Kidney (tissue), 14 donors: ENCODE data around the gene HOXD3. TPM values are rescaled to one million over a fixed set of nuclear protein-coding genes. Genes with fewer than 3 reads are reported as not detected.

Experiments
- DNase-seq, 5 donors: peaks; one replicate each; pipeline ENCODE4 v3.0.0-alpha.2; 2013 to 2020
- FAIRE-seq: peaks from 2 replicates; lab custom pipeline; 2012; peaks lifted over from hg19 to GRCh38; lab: Jason Lieb, UNC
- H3K27ac ChIP-seq, 2 donors: one replicate each; pipeline ENCODE4 v1.7.0; 2013; ENCODE audit warnings: low read depth in 2 of 2, low read length in 2 of 2, inconsistent platforms in 1 of 2
- H3K27me3 ChIP-seq: one replicate; pipeline ENCODE4 v1.7.1; 2013; ENCODE audit warnings: low read length, inconsistent platforms; ENCODE audit not compliant: control insufficient read depth, insufficient read depth
- H3K36me3 ChIP-seq, 3 donors: one replicate each; pipeline versions ENCODE4 v1.7.0 to v1.7.1; 2013; ENCODE audit warnings: low read length in 3 of 3, control low read depth in 1 of 3, inconsistent platforms in 1 of 3; ENCODE audit not compliant: insufficient read depth in 3 of 3, control insufficient read depth in 2 of 3
- H3K4me1 ChIP-seq, 3 donors: one replicate each; pipeline versions ENCODE4 v1.7.0 to v1.7.1; 2013; ENCODE audit warnings: low read length in 3 of 3, inconsistent platforms in 1 of 3, low read depth in 1 of 3; ENCODE audit not compliant: control insufficient read depth in 2 of 3, insufficient read depth in 2 of 3
- H3K4me3 ChIP-seq, 3 donors: one replicate each; pipeline versions ENCODE4 v1.7.0 to v1.8.1; 2013; ENCODE audit warnings: low read length in 3 of 3, control low read depth in 1 of 3, inconsistent platforms in 1 of 3
- H3K9ac ChIP-seq, 3 donors: one replicate each; pipeline versions ENCODE4 v1.7.0 to v1.7.1; 2013; ENCODE audit warnings: low read length in 3 of 3, control low read depth in 1 of 3, inconsistent platforms in 1 of 3
- H3K9me3 ChIP-seq, 3 donors: one replicate each; pipeline versions ENCODE4 v1.7.0 to v1.7.1; 2013; ENCODE audit warnings: low read length in 3 of 3, control low read depth in 1 of 3, inconsistent platforms in 1 of 3; ENCODE audit not compliant: control insufficient read depth in 2 of 3, insufficient read depth in 1 of 3
- CTCF ChIP-seq: IDR thresholded peaks from 3 replicates; pipeline ENCODE4 v1.5.1; 2012; ENCODE audit warnings: mild to moderate bottlenecking, moderate library complexity, borderline replicate concordance; ENCODE audit not compliant: insufficient read depth; ENCODE audit errors: extremely low read depth
- intact Hi-C: fragments of 100-400 bp; cut with DNase I; formaldehyde crosslinking; loops from one replicate; pipeline ENCODE4 v1.11.1; 2022
- polyA plus RNA-seq: library from polyadenylated mRNA; stranded (reverse); fragments of 350-450 nt; fragmentation: Illumina TruSeq; extraction: RNeasy Lipid Tissue Mini Kit (QIAGEN cat#74804); gene quantifications from one replicate; pipeline ENCODE4 v1.2.3, GENCODE V29; 2014; ENCODE audit warnings: low read depth, low replicate concordance; ENCODE audit not compliant: insufficient read depth
- total RNA-seq: library from RNA; stranded (reverse); fragmentation: NEBNext Ultra II Directional; extraction: Animal tissue kit (Norgen Biotek cat#: 25700); gene quantifications from one replicate; pipeline ENCODE4 v1.2.1, GENCODE V29; 2021
- donor health status: control.
- donor health status: control.
- donor health status: control.
- donor health status: control.
- donor health status: control.
- donor health status: DM: yes; HTN: yes; CAD: no.
- donor health status: Normal renal cell carcinoma (clear cell type).

Gene HOXD3
- total and polyA plus RNA-seq, 2 donors from 2014 or later = 16.9 to 29.3 TPM

DNA sequence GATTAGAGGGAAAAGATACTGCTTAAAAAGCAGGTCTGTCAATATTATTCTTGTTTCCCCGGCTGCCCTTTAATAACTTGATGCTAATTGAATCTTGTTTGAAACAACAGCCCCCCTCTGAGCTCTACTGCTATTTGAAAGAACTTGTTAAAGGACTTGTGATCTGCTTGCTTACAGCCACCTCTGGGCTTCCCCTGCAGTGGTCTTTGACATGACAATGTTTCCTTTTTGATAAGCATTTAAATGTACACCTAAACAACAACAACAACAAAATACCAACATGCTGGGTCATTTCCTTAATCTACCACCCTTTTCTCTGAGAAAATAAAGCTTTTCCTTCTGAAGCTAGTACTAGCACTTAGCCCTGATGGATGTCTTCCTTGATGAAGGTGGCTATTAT is 35.2 kb downstream of the HOXD3 start:
- Histone ChIP-seq H3K4me1 (peaks cover 0 to 2% (median 0%) of the 10 kb centered on the region in 3 donors), H3K9ac (no peak overlapping the region), H3K36me3 (no peaks in the 10 kb centered on the region), H3K27me3 (no peaks in the 10 kb centered on the region), H3K27ac (no peak overlapping the region), H3K4me3 (no peak overlapping the region), H3K9me3 (no peaks in the 10 kb centered on the region)
- DNase-seq (peak in 2 of 5 donors; percentile 19 to 34), FAIRE-seq (no peak)
- no peak for TF ChIP-seq CTCF
- intact Hi-C loops = no loop called here

DNA sequence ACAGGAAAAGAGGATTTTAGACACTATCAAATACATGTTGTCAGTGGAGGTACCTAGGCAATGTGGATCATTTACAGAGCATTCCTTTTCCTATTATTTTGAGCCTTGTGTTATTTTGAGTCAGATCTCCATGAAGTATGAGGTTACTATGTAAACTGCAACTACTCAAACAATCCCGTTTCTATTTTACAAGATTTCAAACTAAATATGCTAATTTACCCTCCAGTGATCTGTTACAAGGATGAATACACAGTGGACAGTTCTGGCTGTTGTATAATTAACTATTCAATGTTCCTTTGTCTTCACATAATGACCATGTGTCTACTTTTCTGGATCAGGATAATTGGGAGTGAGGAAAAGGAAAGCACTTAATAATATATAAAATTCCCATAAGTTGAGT is 35.9 kb downstream of the HOXD3 start:
- H3K9me3 ChIP-seq = no peaks in the 10 kb centered on the region
- intact Hi-C loops = no loop called here
- no peak overlapping the region for H3K27ac ChIP-seq
- FAIRE-seq (no peak), DNase-seq (peak in 2 of 5 donors; percentile 41 to 78)
- TF ChIP-seq CTCF = no peak
- no peaks in the 10 kb centered on the region for H3K36me3 ChIP-seq
- H3K4me3 ChIP-seq = no peak overlapping the region
- peaks cover 0 to 2% (median 0%) of the 10 kb centered on the region in 3 donors for H3K4me1 ChIP-seq
- H3K9ac ChIP-seq = no peak overlapping the region
- H3K27me3 ChIP-seq = no peaks in the 10 kb centered on the region

GRCh38 chr2:176199902-176200301 is 42.8 kb downstream of the HOXD3 start:
- FAIRE-seq (no peak), DNase-seq (no peak)
- intact Hi-C loops = no loop called here
- Histone ChIP-seq H3K27ac (no peak overlapping the region), H3K27me3 (no peaks in the 10 kb centered on the region), H3K9me3 (no peaks in the 10 kb centered on the region), H3K4me3 (no peak overlapping the region), H3K4me1 (no peaks in the 10 kb centered on the region), H3K36me3 (no peaks in the 10 kb centered on the region), H3K9ac (no peak overlapping the region)
- TF ChIP-seq CTCF = no peak

- no peak overlapping the region for H3K9ac ChIP-seq
- intact Hi-C loops = no loop called here
- no peaks in the 10 kb centered on the region for H3K9me3 ChIP-seq
- no peak overlapping the region for H3K27ac ChIP-seq
- H3K4me3 ChIP-seq = no peak overlapping the region
- FAIRE-seq (no peak), DNase-seq (no peak)
- TF ChIP-seq CTCF = no peak
- no peaks in the 10 kb centered on the region for H3K36me3 ChIP-seq
- H3K4me1 ChIP-seq = no peaks in the 10 kb centered on the region
- no peaks in the 10 kb centered on the region for H3K27me3 ChIP-seq
Observed at GRCh38 chr2:176200971-176201370, 43.9 kb downstream of the HOXD3 start.
